Measurements from ENCODE around the gene LINC01488.

Gene LINC01488

GRCh38 chr11:69446108-69446507, 35.4 kb upstream of the LINC01488 start:
- no peak overlapping the region for H3K4me3 ChIP-seq (ENCODE audit: low read depth, low read length)
- no peak for TF ChIP-seq CTCF (IDR thresholded peaks at IDR 0.05; ENCODE audit: insufficient read depth, low read depth, low read length, missing control alignments)
- no peak for DNase-seq (ENCODE audit: low read depth)

DNA sequence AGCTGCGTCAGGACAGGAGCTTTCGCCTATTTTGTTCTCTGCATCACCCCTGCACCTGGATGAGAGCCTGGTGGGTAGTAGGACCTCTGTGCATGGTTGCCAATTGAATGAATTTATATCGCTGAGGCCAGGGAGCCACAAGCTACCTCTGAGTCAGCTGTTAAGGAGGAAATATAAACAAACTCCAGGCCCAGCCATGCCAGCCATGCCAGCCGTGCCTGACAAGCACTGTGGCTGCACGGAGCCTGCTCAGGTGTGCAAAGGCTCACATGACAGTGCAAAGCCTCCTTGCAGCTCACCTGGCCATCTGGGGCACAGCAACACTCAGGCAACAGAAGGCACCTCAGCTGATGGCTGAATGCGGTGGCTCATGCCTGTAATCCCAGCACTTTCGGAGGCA, 33.7 kb upstream of the LINC01488 start:
- TF ChIP-seq CTCF (IDR thresholded peaks at IDR 0.05; ENCODE audit: insufficient read depth, low read depth, low read length, missing control alignments) = no peak
- H3K4me3 ChIP-seq (ENCODE audit: low read depth, low read length) = no peak overlapping the region
- no peak for DNase-seq (ENCODE audit: low read depth)

DNA sequence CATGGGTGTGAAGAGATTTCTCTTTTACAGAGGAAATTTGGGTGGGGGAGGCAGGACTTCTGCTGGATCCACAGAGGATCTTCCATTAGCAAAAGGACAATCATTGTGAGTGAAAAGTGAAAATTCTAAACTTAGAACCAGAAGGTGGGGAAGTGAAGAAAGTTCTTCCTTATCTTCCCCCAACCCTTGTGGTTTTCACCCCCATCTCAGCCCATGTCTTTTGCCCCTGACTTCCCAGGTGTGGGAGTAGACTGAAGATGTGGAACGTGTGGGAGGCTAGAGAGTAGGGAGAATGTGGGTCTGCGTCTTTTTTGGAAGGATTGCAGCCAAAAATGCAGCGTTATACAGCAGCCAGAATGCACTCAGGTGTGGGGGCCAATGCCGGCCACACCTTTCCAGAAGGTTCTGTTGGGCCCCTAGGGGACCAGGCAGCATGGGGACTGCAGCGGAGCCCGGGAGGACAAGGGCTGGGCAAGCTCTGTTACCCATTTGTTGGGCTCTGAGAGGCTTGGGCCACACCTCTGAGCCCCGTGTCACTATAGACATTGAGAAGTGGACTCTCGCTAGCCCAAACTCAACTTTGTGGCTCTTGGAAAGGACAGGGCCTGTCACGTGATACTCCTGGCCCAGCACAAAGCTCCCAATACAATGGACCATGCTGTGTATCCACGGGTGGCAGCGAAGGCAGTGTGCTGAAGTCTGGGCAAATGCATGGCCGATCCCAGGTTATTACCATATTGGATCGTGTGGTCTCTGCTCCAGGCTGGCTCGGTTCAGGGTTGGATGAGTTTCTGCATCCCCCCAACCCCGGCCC, 32.8 kb upstream of the LINC01488 start:
- DNase-seq (ENCODE audit: low read depth) = no peak
- H3K4me3 ChIP-seq (ENCODE audit: low read depth, low read length) = no peak overlapping the region
- TF ChIP-seq CTCF (IDR thresholded peaks at IDR 0.05; ENCODE audit: insufficient read depth, low read depth, low read length, missing control alignments) = no peak

GRCh38 chr11:69449320-69450063, 32.0 kb upstream of the LINC01488 start:
- no peak for DNase-seq (ENCODE audit: low read depth)
- no peak for TF ChIP-seq CTCF (IDR thresholded peaks at IDR 0.05; ENCODE audit: insufficient read depth, low read depth, low read length, missing control alignments)
- H3K4me3 ChIP-seq (ENCODE audit: low read depth, low read length) = no peak overlapping the region

DNA sequence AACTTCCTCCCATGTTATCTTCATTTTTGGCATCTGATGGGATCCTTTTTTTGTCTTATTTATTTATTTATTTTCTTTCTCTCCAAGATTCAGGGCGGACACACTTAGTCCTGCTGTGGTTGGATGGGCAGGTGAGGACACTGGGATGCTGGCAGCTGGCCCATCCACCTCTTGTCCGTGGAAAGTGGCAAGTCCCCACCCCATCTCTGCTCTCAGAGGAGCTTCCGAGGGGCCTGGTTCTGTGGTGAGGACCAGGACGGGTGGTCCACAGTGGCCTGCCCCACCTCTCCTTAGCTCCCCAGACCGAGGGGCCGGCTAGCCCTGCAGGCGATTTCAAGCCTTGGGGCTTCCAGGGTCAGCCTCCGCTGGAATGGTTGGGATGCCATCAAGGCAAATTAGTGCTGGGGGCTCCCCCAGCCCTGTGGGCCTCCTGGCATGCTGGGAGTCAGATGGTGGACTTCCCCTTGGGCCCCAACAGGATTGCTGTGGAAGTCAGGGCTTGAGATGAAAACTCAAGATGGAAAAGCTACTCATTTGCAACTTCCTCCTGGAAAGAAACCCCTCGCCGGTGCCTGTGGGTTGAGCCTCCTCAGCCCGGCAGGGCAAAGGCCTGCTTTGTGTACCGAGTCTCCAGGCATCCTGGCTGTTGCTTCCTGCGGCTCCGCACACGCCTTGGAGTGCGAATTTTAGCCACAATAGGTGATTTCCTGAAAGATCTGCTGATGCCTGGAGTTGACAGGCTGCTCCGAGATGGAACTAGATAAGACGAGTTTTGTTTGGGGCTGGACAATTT, 31.2 kb upstream of the LINC01488 start:
- no peak for TF ChIP-seq CTCF (IDR thresholded peaks at IDR 0.05; ENCODE audit: insufficient read depth, low read depth, low read length, missing control alignments)

GRCh38 chr11:69450857-69451220, 30.6 kb upstream of the LINC01488 start:
- no peak for DNase-seq (ENCODE audit: low read depth)
- no peak for TF ChIP-seq CTCF (IDR thresholded peaks at IDR 0.05; ENCODE audit: insufficient read depth, low read depth, low read length, missing control alignments)
- no peak overlapping the region for H3K4me3 ChIP-seq (ENCODE audit: low read depth, low read length)

More for the DNA sequence above, 31.2 kb upstream of the LINC01488 start:
- H3K4me3 ChIP-seq (ENCODE audit: low read depth, low read length) = no peak overlapping the region
- DNase-seq (ENCODE audit: low read depth) = no peak

Measured in GM12865 (cell line).